CD14-positive monocyte (primary cell): ENCODE results near the gene IMMP2L. TPM values are rescaled to one million over a fixed set of nuclear protein-coding genes. Genes with fewer than 3 reads are reported as not detected.

ENCODE experiments used
- DNase-seq, 3 donors: peaks; one replicate each; pipeline ENCODE4 v3.0.0-alpha.2; 2011 to 2022
- H2AFZ ChIP-seq: 2 replicates; pipeline ENCODE4 v1.6.0; 2012; ENCODE audit warnings: mild to moderate bottlenecking, low read depth, low read length, inconsistent platforms; ENCODE audit not compliant: insufficient read depth, poor library complexity, severe bottlenecking
- H3K27ac ChIP-seq, 2 donors: 1 replicate in 1 of 2; 2 replicates in 1 of 2; pipeline ENCODE4 v1.5.1; 2012 to 2013; ENCODE audit warnings: low read length in 2 of 2, control low read depth in 1 of 2, inconsistent platforms in 1 of 2, low read depth in 1 of 2, mild to moderate bottlenecking in 1 of 2
- H3K27me3 ChIP-seq, 2 donors: one replicate each; pipeline versions ENCODE4 v1.6.0 to v1.6.1; 2011 to 2013; ENCODE audit warnings: low read length in 2 of 2; ENCODE audit not compliant: control insufficient read depth in 2 of 2, insufficient read depth in 2 of 2
- H3K36me3 ChIP-seq, 2 donors: replicated peaks in 1 of 2; 1 replicate in 1 of 2; 2 replicates in 1 of 2; pipeline versions ENCODE4 v1.5.1 to v1.6.1; 2012 to 2013; ENCODE audit warnings: low read length in 2 of 2, control low read depth in 1 of 2, inconsistent platforms in 1 of 2, mild to moderate bottlenecking in 1 of 2; ENCODE audit not compliant: insufficient read depth in 2 of 2, control insufficient read depth in 1 of 2
- H3K4me1 ChIP-seq, 2 donors: 1 replicate in 1 of 2; 2 replicates in 1 of 2; pipeline versions ENCODE4 v1.5.1 to v1.6.1; 2012 to 2013; ENCODE audit warnings: low read length in 2 of 2, control low read depth in 1 of 2, inconsistent platforms in 1 of 2, mild to moderate bottlenecking in 1 of 2, moderate library complexity in 1 of 2; ENCODE audit not compliant: insufficient read depth in 2 of 2, control insufficient read depth in 1 of 2
- H3K4me2 ChIP-seq: replicated peaks from 2 replicates; pipeline ENCODE3; 2012; ENCODE audit warnings: low read length, moderate library complexity, mild to moderate bottlenecking; ENCODE audit not compliant: poor library complexity, severe bottlenecking; ENCODE audit errors: extremely low read depth
- H3K4me3 ChIP-seq, 3 experiments: fragments of 200-600 bp in 1 of 3; sonication (generic) in 1 of 3; replicated peaks in 1 of 3; 1 replicate in 2 of 3; 2 replicates in 1 of 3; pipeline ENCODE4 v1.5.1; 2011 to 2013; ENCODE audit warnings: low read length in 3 of 3, mild to moderate bottlenecking in 3 of 3, control low read depth in 2 of 3, low read depth in 2 of 3, inconsistent platforms in 1 of 3, moderate library complexity in 1 of 3
- H3K79me2 ChIP-seq: 2 replicates; pipeline ENCODE4 v1.6.0; 2012; ENCODE audit warnings: mild to moderate bottlenecking, control low read depth, inconsistent platforms, low read length, moderate library complexity; ENCODE audit not compliant: insufficient read depth
- H3K9ac ChIP-seq: 2 replicates; pipeline ENCODE4 v1.6.0; 2017; ENCODE audit warnings: low read length, mild to moderate bottlenecking; ENCODE audit not compliant: insufficient read depth, poor library complexity, severe bottlenecking
- H3K9me3 ChIP-seq, 2 donors: replicated peaks in 1 of 2; 1 replicate in 1 of 2; 2 replicates in 1 of 2; pipeline versions ENCODE4 v1.5.1 to v1.6.1; 2012 to 2013; ENCODE audit warnings: low read length in 2 of 2, control low read depth in 1 of 2; ENCODE audit not compliant: control insufficient read depth in 1 of 2, insufficient read depth in 1 of 2
- H4K20me1 ChIP-seq: 2 replicates; pipeline ENCODE4 v1.6.0; 2012; ENCODE audit warnings: mild to moderate bottlenecking, low read length, control low read depth, moderate library complexity; ENCODE audit not compliant: insufficient read depth
- H3K27ac Mint-ChIP-seq, 7 donors: one replicate each; pipeline ENCODE4 v1.8.0; 2020; ENCODE audit warnings: mild to moderate bottlenecking in 7 of 7, mixed read lengths in 7 of 7, moderate library complexity in 6 of 7, inconsistent platforms in 2 of 7
- H3K27me3 Mint-ChIP-seq, 3 donors: one replicate each; pipeline ENCODE4 v1.8.0; 2021 to 2022; ENCODE audit warnings: low read depth in 3 of 3, mild to moderate bottlenecking in 3 of 3, mixed read lengths in 3 of 3, moderate library complexity in 3 of 3, inconsistent platforms in 1 of 3
- H3K36me3 Mint-ChIP-seq, 2 donors: one replicate each; pipeline ENCODE4 v1.8.0; 2020; ENCODE audit warnings: mixed read lengths in 2 of 2, inconsistent platforms in 1 of 2, mild to moderate bottlenecking in 1 of 2
- H3K4me1 Mint-ChIP-seq: one replicate; pipeline ENCODE4 v1.8.0; 2020; ENCODE audit warnings: mild to moderate bottlenecking, mixed read lengths
- H3K4me3 Mint-ChIP-seq, 2 donors: one replicate each; pipeline ENCODE4 v1.8.0; 2020; ENCODE audit warnings: mild to moderate bottlenecking in 2 of 2, mixed read lengths in 2 of 2, moderate library complexity in 1 of 2
- H3K9me3 Mint-ChIP-seq, 7 donors: one replicate each; pipeline ENCODE4 v1.8.0; 2020 to 2022; ENCODE audit warnings: mixed read lengths in 7 of 7, mild to moderate bottlenecking in 6 of 7, moderate library complexity in 6 of 7, inconsistent platforms in 2 of 7
- CTCF ChIP-seq: fragments of 200-600 bp; IDR thresholded peaks from one replicate; pipeline ENCODE4 v1.8.0; 2022; ENCODE audit warnings: antibody characterized with exemption, mild to moderate bottlenecking
- WGBS: methylation state at CpG from one replicate; pipeline ENCODE4 v1.1.5; 2013; ENCODE audit warnings: missing lambda C conversion rate; ENCODE audit not compliant: insufficient coverage; 5-methylcytosine and 5-hydroxymethylcytosine counted together
- intact Hi-C, 2 donors: fragments of 100-400 bp; cut with micrococcal nuclease; formaldehyde crosslinking; loops; one replicate each; pipeline versions ENCODE4 v1.15.0 to v1.15.1; 2023
- polyA plus RNA-seq, 3 donors: library from polyadenylated mRNA; depleted of rRNA in 1 of 3; unstranded in 2 of 3; stranded (reverse) in 1 of 3; fragments of 300-500 nt in 2 of 3; fragments of >200 nt in 1 of 3; fragmentation: Illumina TruSeq in 2 of 3; gene quantifications; 1 replicate in 2 of 3; 2 replicates in 1 of 3; pipeline ENCODE4 v1.2.3, GENCODE V29; 2012 to 2021

Gene IMMP2L
- polyA plus RNA-seq, 3 donors, result 1.9 to 6.4 (median 6.2) TPM

- H3K79me2 ChIP-seq, result no peaks in the 10 kb centered on the region
- H3K27ac ChIP-seq, result no peak overlapping the region
- no peaks in the 10 kb centered on the region for H3K4me1 ChIP-seq
- no peaks in the 10 kb centered on the region for H3K36me3 ChIP-seq
- Mint-ChIP-seq H3K27me3 (no peaks in the 10 kb centered on the region), H3K4me3 (no peak overlapping the region), H3K27ac (no peak overlapping the region), H3K36me3 (no peaks in the 10 kb centered on the region), H3K9me3 (peaks cover 0 to 5% (median 0%) of the 10 kb centered on the region in 7 donors), H3K4me1 (no peaks in the 10 kb centered on the region)
- no peaks in the 10 kb centered on the region for H3K9me3 ChIP-seq
- intact Hi-C loops, result no loop called here
- no peak for TF ChIP-seq CTCF
- H4K20me1 ChIP-seq, result no peaks in the 10 kb centered on the region
- 100% methylated on average over 1 of the region's 2 CpGs for WGBS
- DNase-seq, result no peak
- no peaks in the 10 kb centered on the region for H3K27me3 ChIP-seq
- no peak overlapping the region for H3K9ac ChIP-seq
- no peak overlapping the region for H2AFZ ChIP-seq
- no peak overlapping the region for H3K4me3 ChIP-seq
- no peak overlapping the region for H3K4me2 ChIP-seq
Observed at GRCh38 chr7:110914263-110914662, 648.0 kb downstream of the IMMP2L start.

- intact Hi-C loops, result no loop called here
- TF ChIP-seq CTCF, result no peak
- Mint-ChIP-seq H3K27ac (no peak overlapping the region), H3K4me3 (no peak overlapping the region), H3K4me1 (no peaks in the 10 kb centered on the region), H3K27me3 (peaks cover 0 to 2% (median 0%) of the 10 kb centered on the region in 3 donors), H3K9me3 (peaks cover 1 to 11% (median 7%) of the 10 kb centered on the region in 7 donors), H3K36me3 (no peaks in the 10 kb centered on the region)
- Histone ChIP-seq H3K9ac (no peak overlapping the region), H2AFZ (no peak overlapping the region), H3K4me1 (no peaks in the 10 kb centered on the region), H3K4me3 (no peak overlapping the region), H3K79me2 (no peaks in the 10 kb centered on the region), H3K4me2 (no peak overlapping the region), H3K27ac (no peak overlapping the region), H3K9me3 (peaks cover 0 to 8% of the 10 kb centered on the region in 2 donors), H3K27me3 (no peaks in the 10 kb centered on the region), H4K20me1 (no peaks in the 10 kb centered on the region), H3K36me3 (no peaks in the 10 kb centered on the region)
- WGBS, result no CpG with 5 or more reads among the region's 2 CpGs
- DNase-seq, result no peak
Observed at GRCh38 chr7:110911632-110912031, 650.7 kb downstream of the IMMP2L start.
